ENCODE results near the gene PITPNC1.

The PITPNC1 gene

DNA sequence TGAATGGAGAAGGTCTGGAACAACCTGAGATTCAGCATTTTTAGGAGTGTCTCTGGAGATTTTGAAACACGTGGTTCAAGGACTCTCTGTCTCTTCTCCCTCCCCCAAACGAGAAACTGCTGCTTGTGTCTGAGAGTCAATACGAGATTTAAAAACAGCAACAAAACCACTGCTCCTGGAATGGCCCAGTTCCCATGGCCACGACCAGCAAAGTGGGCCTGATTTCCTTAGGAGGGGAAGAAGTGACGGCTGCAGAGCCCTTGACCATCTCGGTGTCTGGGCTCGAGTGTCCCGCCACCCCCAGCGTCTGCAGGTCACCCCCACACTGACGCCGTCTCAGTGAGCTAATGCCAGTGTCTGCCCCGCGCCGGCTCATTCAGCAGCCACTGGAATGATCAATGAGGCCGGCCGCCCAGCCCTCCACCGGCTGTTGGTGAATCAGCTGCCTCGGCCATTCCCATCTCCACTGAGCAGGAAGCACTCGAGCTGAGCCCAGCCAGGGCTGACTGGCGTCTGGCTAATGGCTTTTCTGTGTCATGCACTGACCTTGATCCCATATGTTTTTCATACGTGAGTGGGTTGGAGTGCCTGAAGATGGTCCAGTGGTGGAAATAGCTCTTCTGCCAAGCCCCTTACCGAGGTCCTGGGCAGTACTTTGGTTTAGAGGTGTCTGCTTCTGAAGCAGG lies 151.8 kb downstream of the PITPNC1 start:
- in situ Hi-C loops (cut with HindIII; ENCODE audit: low sequenced_read_pairs) = no loop called here

- in situ Hi-C loops (cut with HindIII; ENCODE audit: low sequenced_read_pairs) = loop anchor here (5.0 kb wide), 2 partner anchors 51 to 79 kb away; no protein-coding TSS in a partner anchor
Observed at GRCh38 chr17:67531291-67531690, 154.2 kb downstream of the PITPNC1 start.

DNA sequence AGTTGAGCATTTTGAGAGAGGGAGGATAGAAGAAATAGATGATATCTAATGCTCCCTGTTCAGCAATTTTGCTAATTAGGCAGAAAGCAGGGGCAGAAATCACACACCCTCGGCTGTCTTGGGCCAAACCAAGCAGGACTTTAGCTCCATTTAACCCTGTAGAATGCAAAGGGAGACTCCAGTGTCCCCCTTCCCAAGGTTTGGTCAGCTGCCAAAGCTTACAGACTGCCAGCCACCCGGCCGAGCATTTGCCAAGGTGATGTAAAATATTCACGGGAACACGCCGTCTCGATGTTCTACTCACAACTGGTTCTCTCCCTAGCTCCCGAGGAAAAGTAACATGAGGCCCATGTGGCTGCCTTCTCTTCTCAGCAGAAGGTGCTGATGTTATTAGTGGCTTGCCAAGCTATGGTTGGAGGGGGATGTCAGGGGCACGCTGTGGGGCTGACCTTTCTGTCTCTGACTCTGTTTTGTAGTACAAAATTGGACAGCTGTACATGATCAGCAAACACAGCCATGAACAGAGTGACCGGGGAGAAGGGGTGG lies 155.3 kb downstream of the PITPNC1 start:
- in situ Hi-C loops (cut with HindIII; ENCODE audit: low sequenced_read_pairs) = loop anchor here (5.0 kb wide), 2 partner anchors 50 to 80 kb away; no protein-coding TSS in a partner anchor

GRCh38 chr17:67534941-67535340 lies 157.9 kb downstream of the PITPNC1 start:
- in situ Hi-C loops (cut with HindIII; ENCODE audit: low sequenced_read_pairs) = loop anchor here (5.0 kb wide), 2 partner anchors 47 to 83 kb away; no protein-coding TSS in a partner anchor

DNA sequence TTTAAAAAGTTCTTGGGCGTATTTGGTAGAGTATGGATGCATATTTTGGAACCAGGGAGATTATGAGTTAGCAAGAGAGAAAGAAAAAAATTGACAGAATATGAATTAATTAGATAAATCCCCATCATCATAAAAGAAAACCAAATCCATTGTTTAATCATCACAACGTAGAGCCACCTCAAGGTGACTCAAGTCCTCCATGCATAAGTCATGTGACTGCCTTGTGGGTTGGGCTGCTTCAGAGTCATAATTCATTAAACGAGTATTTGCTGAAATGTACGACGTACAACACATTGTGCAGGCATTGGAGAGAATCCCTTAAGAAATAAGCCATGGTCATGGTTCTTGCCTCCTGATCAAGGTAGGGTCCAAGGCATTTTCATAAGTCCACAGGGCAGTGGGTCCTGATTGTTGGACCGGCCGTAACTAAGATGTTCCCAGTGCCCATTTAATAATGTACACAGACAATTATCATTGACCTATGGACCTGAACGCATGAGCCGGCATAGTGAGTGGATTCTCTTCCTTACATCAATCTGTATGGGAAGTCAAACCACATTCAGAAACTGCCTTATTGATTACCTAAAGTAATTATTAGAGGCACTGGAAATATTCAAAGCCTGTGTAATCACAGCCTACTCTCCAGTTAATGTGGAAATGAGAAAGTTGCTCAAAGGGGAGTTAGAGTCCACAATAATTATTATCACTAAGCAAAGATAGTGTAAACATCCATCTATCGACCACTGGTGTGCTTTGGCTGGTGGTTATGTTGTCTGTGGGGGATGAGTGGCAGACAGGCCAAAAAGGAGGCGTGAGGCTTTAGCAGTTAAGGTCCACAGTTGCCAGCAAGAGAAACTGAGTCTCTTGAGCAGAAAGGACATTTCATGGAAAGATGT lies 165.4 kb downstream of the PITPNC1 start:
- in situ Hi-C loops (cut with HindIII; ENCODE audit: low sequenced_read_pairs) = no loop called here

DNA sequence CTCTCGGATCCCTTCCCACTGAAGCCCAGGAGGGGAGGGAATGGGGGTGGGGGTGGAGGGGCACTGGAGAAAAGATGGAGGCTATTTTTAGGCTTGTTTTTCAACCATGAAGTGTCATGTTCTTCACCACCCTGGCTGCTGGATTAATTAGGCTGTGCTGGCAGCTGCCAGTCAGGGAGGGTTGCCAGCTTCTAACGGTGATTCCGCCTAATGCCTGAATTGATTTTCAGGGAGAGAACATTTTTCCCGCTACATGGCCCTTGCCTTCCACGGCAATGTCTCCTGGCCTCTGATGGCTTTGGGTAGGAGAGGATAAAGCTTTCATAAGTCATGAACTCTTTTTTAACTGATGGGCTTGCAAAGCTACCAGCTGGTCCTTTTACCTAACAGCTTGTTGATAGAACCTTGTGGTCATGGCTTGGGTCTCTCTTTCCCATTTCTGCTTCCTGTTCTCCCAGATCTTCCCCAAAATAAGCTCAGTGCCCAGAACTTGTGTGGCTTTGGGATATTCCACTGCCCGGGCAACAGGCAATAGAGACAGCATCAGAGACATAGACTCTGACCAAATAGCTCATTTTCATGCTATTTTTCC lies 167.4 kb downstream of the PITPNC1 start:
- in situ Hi-C loops (cut with HindIII; ENCODE audit: low sequenced_read_pairs) = no loop called here

- in situ Hi-C loops (cut with HindIII; ENCODE audit: low sequenced_read_pairs) = no loop called here
Observed at GRCh38 chr17:67546578-67547527, 169.8 kb downstream of the PITPNC1 start.

- in situ Hi-C loops (cut with HindIII; ENCODE audit: low sequenced_read_pairs) = no loop called here
Observed at GRCh38 chr17:67548693-67549092, 171.6 kb downstream of the PITPNC1 start.

GRCh38 chr17:67549820-67550219 lies 172.7 kb downstream of the PITPNC1 start:
- in situ Hi-C loops (cut with HindIII; ENCODE audit: low sequenced_read_pairs) = loop anchor here (5.0 kb wide), 1 partner anchor 63 kb away; no protein-coding TSS in a partner anchor

DNA sequence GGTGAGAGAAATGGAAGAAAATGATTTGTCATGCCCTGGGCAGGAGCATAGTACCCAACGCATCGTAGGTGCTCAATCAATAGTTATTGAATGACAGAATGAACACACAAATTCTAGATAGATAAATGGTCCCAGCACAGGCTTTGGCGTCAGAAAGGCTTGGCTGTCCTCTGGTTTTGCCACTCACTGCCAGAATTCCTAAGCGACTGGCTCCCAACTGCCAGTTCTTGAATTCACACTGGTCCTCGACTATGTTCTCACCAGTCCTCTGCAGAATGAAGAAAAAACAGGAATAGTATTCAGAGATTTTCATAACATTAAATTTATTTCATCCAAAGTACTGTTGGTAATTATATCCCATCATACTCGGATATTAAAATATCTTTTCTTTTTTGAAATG lies 177.6 kb downstream of the PITPNC1 start:
- in situ Hi-C loops (cut with HindIII; ENCODE audit: low sequenced_read_pairs) = loop anchor here (5.0 kb wide), 1 partner anchor 67 kb away; no protein-coding TSS in a partner anchor

GRCh38 chr17:67555855-67556254 lies 178.8 kb downstream of the PITPNC1 start:
- in situ Hi-C loops (cut with HindIII; ENCODE audit: low sequenced_read_pairs) = no loop called here

DNA sequence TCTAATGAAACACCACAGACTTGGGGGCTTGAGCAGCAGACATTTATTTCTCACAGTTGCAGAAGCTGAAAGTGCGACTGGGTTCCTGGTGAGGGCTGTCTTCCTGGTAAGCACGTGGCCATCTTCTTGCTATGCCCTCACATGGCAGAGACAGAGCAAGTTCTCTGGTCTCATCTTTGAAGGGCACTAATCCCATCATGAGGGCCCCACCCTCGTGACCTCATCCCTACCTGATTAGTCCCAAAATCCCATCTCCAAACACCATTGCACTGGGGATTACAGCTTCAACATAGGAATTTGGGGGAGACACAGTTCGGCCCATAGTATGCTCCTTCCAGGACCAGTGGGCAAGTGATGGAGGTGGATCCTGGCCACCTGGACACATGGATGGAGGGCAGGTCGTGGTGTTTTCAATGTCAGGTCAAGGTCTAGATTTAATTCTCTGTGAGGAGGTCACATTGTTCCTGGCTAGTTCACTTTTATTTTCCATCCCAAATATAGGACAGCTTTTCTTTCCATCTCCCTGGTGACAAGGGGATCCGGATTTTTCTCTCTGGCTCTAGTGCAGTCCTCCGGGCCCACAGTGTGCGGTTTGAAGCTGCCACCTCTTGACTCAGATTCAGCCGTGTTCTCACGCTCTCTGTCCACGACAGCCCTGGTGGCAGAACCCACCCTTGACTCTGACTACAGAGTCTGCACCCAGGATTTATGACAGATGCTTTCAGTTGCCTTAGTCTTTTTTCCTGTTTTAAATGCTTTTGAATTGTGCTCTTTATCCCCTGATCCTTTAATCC lies 180.2 kb downstream of the PITPNC1 start:
- in situ Hi-C loops (cut with HindIII; ENCODE audit: low sequenced_read_pairs) = no loop called here

DNA sequence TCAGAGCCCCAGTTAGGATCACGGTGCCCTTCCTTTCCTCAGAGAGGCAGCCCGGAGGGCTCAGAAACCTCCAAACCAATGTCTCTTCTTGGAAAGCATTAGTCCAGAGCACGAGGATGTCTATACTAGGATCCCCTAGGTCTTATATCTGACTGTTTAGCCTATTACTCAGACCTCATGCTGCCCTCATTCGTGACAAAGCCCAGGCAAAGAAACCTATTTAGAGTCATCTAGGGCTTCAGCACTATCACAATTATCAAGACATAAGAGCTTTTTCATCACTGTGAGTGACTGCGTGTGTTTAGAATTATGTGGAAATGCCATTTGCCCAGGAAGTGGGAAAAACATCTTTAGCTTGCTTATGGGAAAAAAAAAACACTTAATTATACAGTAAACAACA lies 180.8 kb downstream of the PITPNC1 start:
- in situ Hi-C loops (cut with HindIII; ENCODE audit: low sequenced_read_pairs) = no loop called here

DNA sequence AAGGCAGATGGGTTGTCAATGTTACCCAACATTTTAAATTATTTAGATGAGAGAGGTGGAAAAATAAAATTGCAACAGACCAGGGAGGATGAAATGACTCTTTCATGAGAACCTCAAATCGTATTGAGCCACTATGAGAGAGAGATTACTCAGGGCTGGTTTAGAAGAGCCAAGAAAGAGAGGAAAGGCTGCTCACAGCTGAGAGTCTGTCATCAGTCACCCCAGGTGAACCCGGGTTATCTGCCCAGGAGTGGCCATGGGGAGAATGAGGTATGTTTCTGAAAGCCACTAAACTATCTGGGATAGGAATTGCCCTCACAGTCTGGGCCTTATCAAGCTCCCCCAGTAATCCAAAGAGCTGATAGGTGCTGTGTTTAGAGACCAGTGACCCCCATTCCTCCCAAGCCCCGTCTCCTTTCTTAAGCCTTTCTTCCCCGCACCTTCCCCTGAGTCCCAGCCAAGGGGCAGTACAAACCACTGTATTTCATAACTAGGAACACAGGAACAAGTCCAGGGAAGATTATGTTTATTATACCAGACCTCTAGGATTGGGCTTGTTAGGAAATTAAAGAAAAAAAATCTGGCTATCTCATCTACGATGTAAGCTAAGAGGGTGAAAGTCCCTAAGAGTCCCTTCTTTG lies 181.8 kb downstream of the PITPNC1 start:
- in situ Hi-C loops (cut with HindIII; ENCODE audit: low sequenced_read_pairs) = no loop called here

GRCh38 chr17:67559381-67559966 lies 182.4 kb downstream of the PITPNC1 start:
- in situ Hi-C loops (cut with HindIII; ENCODE audit: low sequenced_read_pairs) = no loop called here

DNA sequence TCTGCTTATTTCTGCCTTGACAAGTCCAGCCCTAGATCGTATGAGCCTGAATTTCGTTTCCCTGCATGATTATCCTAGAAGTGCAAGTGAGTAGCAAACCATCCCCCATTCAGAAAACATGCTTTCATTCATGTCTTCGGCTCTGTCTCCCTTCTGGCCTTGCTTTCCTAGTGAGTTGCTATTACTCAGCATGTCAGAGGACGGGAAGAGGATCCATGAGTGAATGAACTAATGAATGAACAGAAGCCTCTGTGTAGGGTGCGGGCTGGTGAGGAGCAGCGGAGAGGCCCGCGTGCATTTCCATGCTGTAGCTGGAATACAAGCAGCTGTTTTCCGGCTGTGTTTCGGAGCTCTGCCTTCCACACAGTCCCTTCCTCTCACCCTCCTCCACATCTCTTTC lies 184.9 kb downstream of the PITPNC1 start:
- in situ Hi-C loops (cut with HindIII; ENCODE audit: low sequenced_read_pairs) = no loop called here

DNA sequence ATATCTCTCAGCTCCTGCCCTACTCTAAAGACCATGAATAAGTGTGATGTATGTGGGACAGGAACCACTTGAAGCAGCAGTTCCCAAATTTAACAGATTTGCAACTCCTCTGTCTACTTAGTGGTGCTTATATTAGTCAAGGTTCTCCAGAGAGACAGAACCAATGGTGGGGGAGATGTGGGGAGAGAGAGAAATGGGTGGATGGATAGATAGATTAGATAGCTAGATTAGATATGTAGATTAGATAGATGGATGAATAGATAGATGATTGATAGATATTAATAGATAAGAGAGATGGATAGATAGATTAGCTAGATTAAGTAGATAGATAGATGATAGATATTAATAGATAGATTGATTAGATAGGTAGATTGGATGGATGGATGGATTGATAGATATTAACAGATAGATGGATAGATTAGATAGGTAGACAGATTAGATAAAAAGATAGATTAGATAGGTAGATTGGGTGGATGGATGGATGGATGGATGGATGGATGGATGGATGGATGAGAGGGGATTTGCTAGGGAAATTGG lies 186.7 kb downstream of the PITPNC1 start:
- in situ Hi-C loops (cut with HindIII; ENCODE audit: low sequenced_read_pairs) = no loop called here

GRCh38 chr17:67565068-67565467 lies 188.0 kb downstream of the PITPNC1 start:
- in situ Hi-C loops (cut with HindIII; ENCODE audit: low sequenced_read_pairs) = no loop called here

Data from endothelial cell of hepatic sinusoid (primary cell).